AG04449 (cell line): ENCODE data around the gene FHOD3.

Experiments used
- CTCF ChIA-PET: fragments of 350-600 bp; formaldehyde crosslinking; extraction: SDS; loops from one replicate; lab custom pipeline; 2021; ENCODE audit warnings: antibody characterized with exemption; lab: Yijun Ruan, JAX
- POLR2A ChIA-PET: fragments of 400-600, 350-600 bp; formaldehyde crosslinking; extraction: SDS; loops from one replicate; lab custom pipeline; 2020; ENCODE audit warnings: antibody characterized with exemption, inconsistent platforms; lab: Yijun Ruan, JAX
- DNase-seq: peaks from one replicate; pipeline ENCODE4 v3.0.0-alpha.2; 2010; ENCODE audit warnings: low read depth, low spot score
- H3K4me3 ChIP-seq: 2 replicates; pipeline ENCODE4 v1.5.1; 2011; ENCODE audit warnings: low read depth, mild to moderate bottlenecking, control low read depth, low read length
- TF ChIP-seq, protein P1 (sequence below): IDR thresholded peaks from one replicate; pipeline ENCODE4 v1.5.1; 2011; ENCODE audit warnings: mild to moderate bottlenecking, moderate library complexity, low read length, control low read depth, inconsistent platforms; ENCODE audit not compliant: insufficient read depth; ENCODE audit errors: missing control alignments

FHOD3 gene

GRCh38 chr18:36446059-36446458 is 148.5 kb downstream of the FHOD3 start:
- no peak overlapping the region for H3K4me3 ChIP-seq
- POLR2A ChIA-PET, result no interaction called here
- CTCF ChIA-PET, result no interaction called here
- TF ChIP-seq, protein P1, sequence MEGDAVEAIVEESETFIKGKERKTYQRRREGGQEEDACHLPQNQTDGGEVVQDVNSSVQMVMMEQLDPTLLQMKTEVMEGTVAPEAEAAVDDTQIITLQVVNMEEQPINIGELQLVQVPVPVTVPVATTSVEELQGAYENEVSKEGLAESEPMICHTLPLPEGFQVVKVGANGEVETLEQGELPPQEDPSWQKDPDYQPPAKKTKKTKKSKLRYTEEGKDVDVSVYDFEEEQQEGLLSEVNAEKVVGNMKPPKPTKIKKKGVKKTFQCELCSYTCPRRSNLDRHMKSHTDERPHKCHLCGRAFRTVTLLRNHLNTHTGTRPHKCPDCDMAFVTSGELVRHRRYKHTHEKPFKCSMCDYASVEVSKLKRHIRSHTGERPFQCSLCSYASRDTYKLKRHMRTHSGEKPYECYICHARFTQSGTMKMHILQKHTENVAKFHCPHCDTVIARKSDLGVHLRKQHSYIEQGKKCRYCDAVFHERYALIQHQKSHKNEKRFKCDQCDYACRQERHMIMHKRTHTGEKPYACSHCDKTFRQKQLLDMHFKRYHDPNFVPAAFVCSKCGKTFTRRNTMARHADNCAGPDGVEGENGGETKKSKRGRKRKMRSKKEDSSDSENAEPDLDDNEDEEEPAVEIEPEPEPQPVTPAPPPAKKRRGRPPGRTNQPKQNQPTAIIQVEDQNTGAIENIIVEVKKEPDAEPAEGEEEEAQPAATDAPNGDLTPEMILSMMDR, result no peak
- no peak for DNase-seq

DNA sequence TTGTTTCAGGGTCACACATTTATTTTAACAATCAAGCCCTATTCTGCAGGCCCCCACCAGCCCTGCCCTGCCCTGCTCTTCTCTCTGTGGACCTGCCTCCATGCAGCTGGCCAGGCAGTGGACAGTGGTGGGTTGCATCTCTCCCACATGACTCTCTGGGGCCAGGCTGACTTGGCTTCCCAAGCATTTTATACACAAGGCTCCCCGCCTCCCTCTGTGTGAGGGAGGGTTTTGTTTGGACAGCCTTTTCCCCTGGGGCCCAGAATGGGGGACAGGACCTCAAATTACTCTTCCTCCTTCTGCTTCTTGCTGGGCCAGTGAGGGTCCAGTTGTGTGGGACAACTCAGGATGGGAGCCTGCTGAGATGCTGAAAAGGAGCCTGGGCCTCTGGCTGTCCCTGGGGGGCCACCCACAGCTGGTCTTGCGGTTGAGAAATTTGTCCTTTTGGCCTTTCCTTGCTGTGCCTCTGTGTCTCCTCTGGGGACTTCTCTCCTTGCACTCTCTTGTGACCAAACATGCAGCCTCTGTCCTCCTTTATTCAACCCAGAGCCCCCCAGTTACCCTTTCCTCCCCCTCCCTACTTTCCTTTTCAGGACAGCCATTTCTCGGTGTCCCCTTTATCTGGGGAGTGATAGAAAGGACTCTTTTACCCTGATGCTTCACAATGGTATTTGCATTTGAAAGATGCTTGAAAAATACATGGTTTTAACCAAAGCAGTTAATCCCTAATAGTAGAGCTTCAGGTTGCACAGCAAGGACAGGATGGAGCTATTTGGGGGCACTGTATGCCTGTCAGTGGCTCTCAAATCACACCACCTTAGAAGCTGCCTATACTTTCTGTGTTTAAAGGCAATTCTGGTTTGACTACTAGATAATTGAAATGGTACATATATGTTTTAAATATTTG is 151.1 kb downstream of the FHOD3 start:
- no peak overlapping the region for H3K4me3 ChIP-seq
- POLR2A ChIA-PET, result no interaction called here
- CTCF ChIA-PET, result interaction anchor here (0.6 kb wide), 1 partner anchor 154 kb away, joined by 3 read pairs; no protein-coding TSS in a partner anchor
- TF ChIP-seq, protein P1, result no peak
- no peak for DNase-seq

- H3K4me3 ChIP-seq, result no peak overlapping the region
- no peak for DNase-seq
- TF ChIP-seq, protein P1, result no peak
- POLR2A ChIA-PET, result no interaction called here
- CTCF ChIA-PET, result interaction anchor here (0.6 to 0.9 kb wide), 2 partner anchors 8 to 155 kb away, joined by 3 read pairs; no protein-coding TSS in a partner anchor
Measured at GRCh38 chr18:36449451-36449850, 151.9 kb downstream of the FHOD3 start.

DNA sequence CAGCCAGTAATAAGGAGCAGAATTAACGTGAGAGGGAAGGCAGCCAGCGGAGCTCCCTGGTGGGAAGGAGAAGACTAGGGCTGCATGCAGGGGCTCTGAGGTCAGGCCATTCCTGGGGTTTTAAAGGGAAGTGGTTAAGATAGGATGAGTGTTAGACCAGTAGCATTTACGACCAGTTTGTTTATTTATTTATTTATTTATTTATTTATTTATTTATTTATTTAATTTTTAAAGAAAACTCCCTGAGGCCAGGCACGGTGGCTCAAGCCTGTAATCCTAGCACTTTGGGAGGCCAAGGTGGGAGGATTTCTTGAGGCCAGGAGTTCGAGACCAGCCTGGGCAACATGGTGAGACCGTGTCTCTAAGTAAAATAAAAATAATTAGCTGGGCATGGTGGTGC is 152.8 kb downstream of the FHOD3 start:
- CTCF ChIA-PET, result interaction anchor here (0.9 to 1.4 kb wide), 2 partner anchors 9 to 122 kb away, joined by 3 to 4 read pairs; no protein-coding TSS in a partner anchor
- no peak overlapping the region for H3K4me3 ChIP-seq
- TF ChIP-seq, protein P1, result no peak
- POLR2A ChIA-PET, result no interaction called here
- DNase-seq, result no peak

- TF ChIP-seq, protein P1, result no peak
- ChIA-PET CTCF (interaction anchor here (1.3 to 1.4 kb wide), 2 partner anchors 120 to 167 kb away, joined by 4 read pairs; no protein-coding TSS in a partner anchor), POLR2A (interaction anchor here (0.9 kb wide), 1 partner anchor 122 kb away, joined by 3 read pairs; no protein-coding TSS in a partner anchor)
- no peak overlapping the region for H3K4me3 ChIP-seq
- DNase-seq, result no peak
Measured at GRCh38 chr18:36451454-36452251, 154.1 kb downstream of the FHOD3 start.
